CD1c-positive myeloid dendritic cell (primary cell): ENCODE measurements around the gene HNRNPD.
"Not testable (repeated sequence)": the region's sequence is repeated elsewhere in the genome, so short reads cannot be mapped to it uniquely, and the experiment has no call there.

Experiments
- DNase-seq: peaks from one replicate; pipeline ENCODE4 v3.0.0-alpha.2; 2016; ENCODE audit errors: extremely low spot score

Gene HNRNPD

DNA sequence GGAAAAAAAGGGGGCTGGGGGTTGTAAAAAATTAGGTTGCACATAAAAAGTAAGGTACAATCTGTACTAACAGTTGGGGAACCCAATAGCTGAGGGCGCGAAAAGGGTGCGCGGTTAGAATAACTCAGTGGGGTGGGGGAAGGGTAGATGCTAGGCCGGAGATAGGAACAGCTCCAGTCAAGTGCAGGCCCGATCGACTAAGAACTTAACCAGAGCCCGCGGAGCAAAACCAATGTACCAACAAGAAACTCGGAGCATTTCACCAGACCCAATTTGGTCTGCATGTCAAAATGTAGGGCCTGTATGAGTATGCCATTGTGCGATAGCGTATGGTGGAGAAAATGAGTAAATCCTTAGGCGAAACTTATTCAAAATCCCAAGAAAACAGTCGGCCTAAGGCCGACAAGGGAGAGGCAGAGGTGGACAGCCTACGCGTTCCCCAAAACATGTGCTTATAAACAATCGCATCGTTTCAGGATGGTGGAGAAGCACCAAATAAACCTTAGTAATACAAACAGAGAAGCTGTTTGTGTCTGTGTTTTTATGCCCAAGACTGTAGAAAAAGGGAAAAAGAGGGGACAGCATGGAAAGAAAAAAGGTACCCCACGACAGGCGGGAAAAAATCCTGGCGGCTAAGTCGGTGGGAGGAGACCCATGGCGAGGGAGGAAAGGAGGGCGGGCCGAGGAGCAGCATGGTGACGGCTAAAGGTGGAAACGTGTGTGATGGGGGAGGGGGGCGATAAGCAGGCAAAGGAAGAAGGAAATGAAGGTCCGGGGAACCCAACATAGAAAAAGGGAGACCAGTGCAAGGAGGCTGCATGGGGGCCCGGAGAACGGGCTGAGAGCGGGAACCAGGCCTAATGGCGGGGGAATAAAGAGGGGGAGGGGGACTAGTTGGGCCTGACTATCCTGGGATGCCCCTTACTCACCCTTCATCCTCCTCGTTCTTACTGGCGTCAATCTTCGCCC lies 990 bp downstream of the HNRNPD start:
- DNase-seq = peak; percentile 59

DNA sequence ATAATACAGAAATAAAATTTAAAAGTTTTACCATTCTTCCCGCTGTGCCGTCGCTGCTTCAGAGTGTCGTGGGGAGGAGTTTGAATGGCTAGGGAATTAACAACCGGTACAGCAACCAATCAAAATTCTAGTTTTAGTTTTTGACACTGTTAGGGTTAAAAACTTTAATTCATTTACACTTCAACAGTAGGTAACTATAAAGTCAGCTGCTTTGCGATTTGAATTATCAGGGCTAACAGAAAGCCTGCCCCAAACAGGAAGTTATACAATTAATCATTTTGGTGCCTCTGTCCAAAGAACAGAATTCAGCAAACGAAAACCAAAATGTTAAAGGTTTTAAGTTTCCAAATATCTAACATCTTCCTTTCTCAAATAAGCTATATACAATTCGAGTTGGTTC lies 2.3 kb downstream of the HNRNPD start:
- peak; percentile 22 for DNase-seq

DNA sequence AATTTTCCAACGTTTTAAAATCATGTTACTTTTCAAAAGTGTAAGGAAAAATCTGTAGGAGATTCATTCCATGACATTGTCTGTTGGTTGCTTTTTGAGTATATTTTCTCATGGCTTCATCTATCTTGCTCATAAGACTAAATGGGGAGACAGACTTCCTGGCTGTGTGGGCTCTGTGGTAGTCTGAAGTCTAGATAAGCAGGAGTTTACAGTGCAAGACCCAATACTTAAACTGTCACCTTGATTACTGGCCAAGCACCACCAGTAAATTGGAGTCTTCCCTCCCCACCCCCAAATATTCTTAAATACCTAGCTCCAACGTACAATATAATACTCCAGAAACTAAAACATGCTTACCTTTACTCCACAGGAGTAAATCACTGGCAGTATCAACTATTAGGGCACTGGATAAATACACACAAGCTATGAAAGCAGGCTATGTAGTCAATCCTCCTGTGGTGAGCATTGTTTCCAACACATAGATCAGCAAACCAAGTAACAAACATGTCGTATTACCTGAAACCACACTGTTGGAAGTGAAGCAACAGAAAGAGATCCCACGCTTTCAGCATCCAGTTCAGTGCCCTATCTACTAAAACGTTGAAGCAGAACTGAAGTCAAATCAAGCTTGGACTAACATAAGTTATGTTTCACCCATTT lies 6.2 kb downstream of the HNRNPD start:
- DNase-seq = no peak

DNA sequence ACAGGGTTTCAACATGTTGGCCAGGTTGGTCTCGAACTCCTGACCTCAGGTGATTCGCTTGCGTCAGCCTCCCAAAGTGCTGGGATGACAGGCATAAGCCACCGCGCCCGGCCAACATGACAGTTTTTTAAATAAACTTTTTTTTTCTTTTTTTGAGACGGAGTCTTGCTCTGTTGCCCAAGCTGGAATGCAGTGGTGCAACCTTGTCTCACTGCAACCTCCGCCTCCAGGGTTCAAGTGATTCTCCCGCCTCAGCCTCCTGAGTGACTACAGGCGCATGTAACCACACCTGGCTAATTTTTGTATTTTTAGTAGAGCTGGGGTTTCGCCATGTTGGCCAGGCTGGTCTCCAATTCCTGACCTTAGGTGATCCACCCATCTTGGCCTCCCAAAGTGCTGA lies 7.4 kb downstream of the HNRNPD start:
- DNase-seq = not testable (repeated sequence)

DNA sequence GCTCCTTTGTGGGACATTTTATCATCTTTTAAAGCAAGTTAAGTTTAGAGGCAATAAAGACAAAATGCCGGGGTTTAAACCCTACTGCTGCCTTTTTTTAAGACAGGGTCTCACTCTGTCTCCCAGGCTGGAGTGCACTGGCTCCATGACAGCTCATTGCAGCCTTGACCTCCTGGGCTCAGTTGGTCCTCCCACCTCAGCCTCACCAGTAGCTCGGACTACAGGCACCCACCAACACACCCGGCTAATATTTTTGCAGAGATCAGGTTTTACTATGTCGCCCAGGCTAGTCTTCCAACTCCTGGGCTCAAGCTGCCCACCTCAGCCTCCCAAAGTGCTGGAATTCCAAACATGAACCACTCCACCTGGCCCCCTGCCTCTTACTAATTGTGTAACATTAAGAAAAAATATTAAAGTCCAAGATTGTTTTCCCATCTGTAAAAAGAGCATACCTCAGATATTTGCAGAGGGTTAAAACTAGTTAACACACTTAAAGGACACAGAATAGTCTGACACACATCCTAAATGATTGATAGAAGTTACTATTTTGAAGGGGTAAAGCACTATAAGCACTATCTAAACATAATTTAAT lies 9.8 kb downstream of the HNRNPD start:
- no peak for DNase-seq

DNA sequence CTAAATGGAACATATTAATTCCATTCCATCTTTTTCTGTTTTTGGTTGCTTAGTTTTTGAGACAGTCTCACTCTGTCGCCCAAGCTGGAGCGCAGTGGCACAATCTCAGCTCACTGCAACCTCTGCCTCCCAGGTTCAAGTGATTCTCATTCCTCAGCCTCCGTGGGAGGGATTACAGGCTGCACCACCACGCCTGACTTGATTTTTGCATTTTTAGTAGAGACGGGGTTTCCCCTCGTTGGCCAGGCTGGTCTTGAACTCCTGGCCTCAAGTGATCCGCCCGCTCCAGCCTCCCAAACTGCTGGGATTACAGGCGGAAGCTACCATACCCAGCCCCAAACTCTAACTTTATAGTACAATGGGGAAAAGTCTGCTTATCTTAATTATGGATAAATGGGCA lies 11.2 kb downstream of the HNRNPD start:
- DNase-seq = no peak

DNA sequence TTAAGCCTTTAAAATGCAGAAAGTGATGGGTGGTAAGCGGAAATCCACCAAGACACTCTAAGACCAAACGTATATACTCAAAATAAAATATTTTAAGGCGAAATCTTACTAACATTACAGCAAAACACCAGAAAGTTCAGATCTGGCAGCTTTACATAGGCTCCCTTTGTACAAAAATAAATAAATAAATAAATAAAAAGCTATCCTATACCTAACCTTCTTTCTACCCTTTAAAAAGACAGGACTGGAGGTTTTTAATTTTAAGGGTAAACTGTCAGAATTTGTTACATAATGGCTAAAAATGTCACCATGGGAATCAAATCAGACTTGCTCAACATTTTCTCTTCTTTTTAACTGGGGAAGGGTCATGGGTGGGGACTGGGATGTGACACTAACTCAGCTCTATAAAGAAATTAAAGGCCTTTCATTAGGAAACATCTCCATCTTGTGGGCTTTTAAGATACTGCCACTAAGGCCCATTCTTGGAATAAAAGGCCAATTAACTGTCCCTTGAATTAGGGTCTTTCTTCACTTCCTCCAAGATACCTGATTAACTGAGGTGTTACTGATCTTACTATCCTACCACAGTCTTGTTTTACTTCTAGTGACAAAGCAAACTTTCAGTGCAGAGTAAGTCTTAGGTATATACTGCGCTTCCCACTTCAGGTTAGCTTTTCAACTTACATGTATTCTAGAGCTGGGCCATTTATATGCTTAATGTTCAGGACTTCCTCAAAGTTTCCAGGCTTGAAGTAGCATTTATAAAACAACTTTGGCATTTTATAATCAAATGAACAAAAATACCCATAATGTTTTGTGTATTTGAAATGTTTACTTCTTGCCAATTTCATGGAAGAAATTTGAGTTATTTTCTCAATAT lies 13.3 kb downstream of the HNRNPD start:
- peak; percentile 54 for DNase-seq

DNA sequence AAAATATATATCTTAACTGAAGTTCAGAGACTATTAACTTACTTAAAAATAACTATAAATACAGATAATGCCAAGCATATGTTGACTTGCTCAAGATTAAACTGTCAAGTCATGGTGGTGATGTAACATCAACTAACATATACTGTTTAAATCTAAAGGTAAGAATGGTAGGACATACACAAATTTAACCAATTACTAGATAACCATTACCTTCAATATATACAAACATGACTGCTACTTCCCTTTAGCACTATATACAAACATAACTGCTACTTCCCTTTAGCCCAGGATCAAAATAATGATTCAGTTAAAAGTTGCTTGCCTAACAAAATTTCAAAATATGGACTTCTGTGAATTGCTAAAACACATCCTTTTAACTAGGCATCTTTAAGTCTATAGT lies 14.9 kb downstream of the HNRNPD start:
- peak; percentile 62 for DNase-seq

DNA sequence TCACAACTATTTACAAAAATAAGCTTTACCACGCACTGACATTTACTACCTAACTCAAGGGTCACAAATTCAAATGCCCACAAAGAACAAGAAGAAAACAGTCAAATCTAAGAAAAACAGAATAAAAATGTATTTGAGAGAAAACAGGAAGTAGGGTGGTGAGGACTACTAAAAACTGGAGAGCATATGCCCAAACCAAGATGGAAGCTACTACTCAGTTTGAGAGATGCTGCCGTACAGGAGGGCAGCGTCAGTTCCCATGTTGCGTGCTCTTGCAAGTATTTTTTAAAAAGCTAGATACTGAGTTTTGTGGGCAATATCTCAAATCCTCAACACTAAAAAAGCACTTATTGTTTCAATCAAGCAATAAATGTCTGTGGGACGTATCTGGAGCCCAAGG lies 16.2 kb downstream of the HNRNPD start:
- DNase-seq = no peak

DNA sequence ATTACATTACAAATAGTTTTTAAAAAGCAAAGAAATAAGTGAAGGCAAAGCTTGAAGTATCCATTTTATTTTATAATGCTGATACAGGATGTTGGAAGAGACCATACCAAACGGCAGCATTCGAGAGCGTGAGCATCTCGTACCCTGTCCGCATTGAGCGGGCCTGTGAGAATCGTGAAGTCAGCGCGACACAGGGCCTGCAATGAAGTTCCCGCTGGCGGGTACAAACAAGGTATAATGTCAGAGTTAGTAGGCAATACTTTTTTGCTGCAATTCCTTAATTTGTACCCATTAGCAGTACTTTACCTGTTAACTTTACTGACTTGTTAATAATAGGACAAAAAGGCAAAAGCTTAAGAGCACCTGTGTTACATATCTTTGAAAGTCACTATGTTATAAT lies 19.0 kb downstream of the HNRNPD start:
- DNase-seq = no peak

DNA sequence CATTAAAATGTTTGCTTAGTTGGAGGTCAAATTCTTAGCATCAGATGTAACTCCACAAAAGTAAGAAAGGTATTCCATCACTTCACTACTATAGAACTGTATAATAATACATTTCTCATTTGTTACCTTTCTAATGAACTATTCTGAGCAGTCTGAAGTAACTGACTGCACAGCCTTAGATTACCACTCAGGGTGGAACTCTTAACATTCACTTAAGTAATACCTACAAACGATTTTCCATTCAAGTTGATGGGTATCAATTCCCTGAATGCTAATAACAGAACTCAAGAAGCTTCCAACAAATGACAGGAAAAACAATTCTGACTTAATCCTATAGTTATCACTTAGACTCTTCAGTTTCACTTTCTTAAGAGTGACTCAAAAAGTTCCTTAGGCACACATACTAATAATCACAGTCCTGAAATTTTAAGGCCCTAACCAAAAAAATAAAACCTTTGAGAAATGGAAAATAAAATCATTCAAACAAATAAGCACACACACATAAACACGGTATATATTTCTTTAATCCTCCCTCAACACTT lies 20.9 kb downstream of the HNRNPD start:
- no peak for DNase-seq

DNA sequence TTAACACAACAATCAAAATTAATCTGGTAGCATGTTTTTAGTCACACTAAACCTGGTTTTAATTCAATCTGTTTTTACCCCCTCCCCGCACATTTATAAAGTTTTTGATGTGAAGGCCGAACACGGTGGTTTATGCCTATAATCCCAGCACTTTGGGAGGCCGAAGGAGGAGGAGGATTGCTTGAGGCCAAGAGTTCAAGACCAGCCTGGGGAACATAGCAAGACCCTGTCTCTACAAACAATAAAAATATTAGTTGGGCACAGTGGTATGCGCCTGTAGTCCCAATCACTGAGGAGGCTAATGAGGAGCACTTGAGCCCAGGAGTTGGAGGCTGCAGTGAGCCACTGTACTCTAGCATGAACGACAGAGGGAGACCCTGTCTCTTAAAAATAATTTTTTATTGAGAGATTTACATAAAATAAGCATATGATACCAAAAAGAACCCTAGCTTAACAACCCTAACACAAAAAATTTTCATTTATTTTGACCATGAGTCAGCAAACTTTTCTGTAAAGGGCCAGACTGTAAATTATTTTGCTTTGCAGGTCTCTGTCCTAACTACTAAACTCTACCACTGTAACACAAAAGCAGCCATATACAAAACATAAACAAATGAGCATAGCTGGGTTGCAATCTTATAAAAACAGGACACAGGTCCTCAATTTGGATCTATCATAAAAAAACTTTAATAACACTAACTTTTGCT lies 21.5 kb downstream of the HNRNPD start:
- DNase-seq = no peak

DNA sequence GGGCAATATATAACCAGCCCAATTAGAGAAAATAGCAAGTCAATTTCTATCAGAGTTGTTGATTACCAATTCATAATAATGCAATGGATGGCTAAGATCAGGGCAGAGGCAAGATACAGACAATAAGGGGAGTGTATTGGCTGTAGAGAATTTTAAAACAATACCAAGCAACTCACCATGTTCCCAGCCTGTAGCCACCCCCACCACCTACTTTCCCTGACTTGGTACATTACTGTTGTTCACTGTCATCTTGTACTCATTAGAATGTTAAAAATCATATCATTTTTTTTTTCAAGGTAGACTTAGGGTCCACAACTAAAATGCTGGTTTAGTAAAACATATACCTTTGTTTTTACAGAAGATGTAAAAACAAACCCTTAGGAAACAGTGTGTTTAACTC lies 27.7 kb downstream of the HNRNPD start:
- no peak for DNase-seq

DNA sequence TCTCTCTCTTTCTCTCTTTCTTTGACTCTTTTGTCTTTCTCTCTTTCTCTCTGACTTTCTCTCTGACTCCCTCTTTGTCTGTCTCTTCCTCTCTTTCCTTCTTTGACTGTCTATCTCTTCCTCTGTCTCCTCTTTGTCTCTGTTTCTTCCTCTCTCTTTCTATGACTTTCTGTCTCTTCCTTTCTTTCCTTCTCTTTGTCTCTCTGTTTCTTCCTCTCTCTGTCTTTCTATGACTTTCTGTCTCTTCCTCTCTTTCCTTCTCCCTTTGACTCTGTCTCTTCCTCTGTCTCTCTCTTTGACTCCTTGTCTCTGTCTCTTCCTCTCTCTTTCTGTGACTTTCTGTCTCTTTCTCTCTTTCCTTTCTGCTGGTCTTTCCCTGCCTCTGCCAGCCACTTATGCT lies 38.7 kb downstream of the HNRNPD start:
- DNase-seq = no peak

DNA sequence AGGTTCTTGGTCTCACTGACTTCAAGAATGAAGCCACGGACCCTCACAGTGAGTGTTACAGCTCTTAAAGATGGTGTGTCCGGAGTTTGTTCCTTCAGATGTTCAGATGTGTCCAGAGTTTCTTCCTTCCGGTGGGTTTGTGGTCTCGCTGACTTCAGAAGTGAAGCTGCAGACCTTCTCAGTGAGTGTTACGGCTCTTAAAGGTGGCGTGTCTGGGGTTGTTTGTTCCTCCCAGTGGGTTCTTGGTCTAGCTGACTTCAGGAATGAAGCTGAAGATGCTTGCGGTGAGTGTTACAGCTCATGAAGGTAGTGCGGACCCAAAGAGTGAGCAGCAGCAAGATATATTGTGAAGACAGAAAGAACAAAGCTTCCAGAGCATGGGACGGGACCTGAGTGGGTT lies 40.1 kb downstream of the HNRNPD start:
- not testable (repeated sequence) for DNase-seq

DNA sequence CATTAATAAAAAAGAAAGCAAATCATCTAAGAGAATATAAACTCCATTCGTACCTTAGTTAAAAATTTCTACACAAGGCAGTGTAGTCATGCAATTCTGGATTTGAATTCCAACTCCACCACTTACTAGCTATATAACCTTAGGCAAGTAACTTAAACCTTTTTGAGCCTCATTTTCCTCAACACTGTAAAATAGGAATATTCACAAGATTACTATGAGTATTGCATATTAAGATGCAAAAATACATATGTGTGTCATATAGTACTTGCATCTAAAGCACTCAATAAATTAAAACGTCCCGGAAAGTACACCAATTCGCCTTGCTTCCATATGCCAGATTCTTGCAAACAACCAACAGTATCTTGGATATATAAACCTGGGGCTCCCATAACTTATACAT lies 42.0 kb downstream of the HNRNPD start:
- no peak for DNase-seq

DNA sequence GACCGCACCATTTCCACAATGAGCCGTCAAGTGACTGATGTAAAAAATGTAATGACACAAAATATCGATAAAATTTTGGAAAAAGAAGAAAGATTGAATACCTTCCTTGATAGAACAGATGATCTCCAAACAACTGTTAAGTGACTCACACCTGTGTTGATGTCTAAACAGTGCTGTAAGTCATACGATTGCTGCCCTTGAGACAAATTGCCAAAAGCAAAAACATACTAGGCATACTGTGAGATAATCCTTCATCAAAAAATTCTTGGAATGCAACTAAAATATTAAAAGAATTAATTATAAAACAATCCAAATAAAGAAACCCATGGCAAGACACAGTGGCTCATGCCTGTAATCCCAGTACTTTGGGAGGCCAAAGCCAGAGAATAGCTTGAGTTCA lies 53.4 kb downstream of the HNRNPD start:
- no peak for DNase-seq

DNA sequence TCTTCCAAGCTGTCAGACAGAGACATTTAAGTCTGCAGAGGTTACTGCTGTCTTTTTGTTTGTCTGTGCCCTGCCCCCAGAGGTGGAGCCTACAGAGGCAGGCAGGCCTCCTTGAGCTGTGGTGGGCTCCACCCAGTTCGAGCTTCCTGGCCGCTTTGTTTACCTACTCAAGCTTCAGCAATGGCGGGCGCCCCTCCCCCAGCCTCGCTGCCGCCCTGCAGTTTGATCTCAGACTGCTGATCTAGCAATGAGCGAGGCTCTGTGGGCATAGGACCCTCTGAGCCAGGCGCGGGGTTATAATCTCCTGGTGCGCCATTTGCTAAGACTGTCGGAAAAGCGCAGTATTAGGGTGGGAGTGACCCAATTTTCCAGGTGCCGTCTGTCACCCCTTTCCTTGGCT lies 70.7 kb downstream of the HNRNPD start:
- DNase-seq = not testable (repeated sequence)
